H9 (cell line): ENCODE measurements around the gene VIPR1. TPM values are rescaled to one million over a fixed set of nuclear protein-coding genes. Genes with fewer than 3 reads are reported as not detected.

Experiments
- DNase-seq: peaks from one replicate; pipeline ENCODE4 v3.0.0-alpha.2; 2017
- H2AFZ ChIP-seq: one replicate; pipeline ENCODE4 v1.6.1; 2013; ENCODE audit warnings: mild to moderate bottlenecking, low read length, control low read depth, moderate library complexity
- H2AK5ac ChIP-seq: 2 replicates; pipeline ENCODE4 v1.6.1; 2013; ENCODE audit warnings: low read length, control low read depth, mixed read lengths; ENCODE audit not compliant: insufficient read length
- H2BK120ac ChIP-seq: one replicate; pipeline ENCODE4 v1.6.1; 2013; ENCODE audit warnings: low read depth, mild to moderate bottlenecking, low read length, control low read depth, inconsistent platforms; ENCODE audit not compliant: poor library complexity, severe bottlenecking
- H2BK12ac ChIP-seq: 2 replicates; pipeline ENCODE4 v1.6.1; 2013; ENCODE audit warnings: low read length, control low read depth, mixed read lengths, low read depth; ENCODE audit not compliant: insufficient read length
- H2BK15ac ChIP-seq: 2 replicates; pipeline ENCODE4 v1.6.1; 2013; ENCODE audit warnings: low read depth, low read length, control low read depth
- H2BK20ac ChIP-seq: one replicate; pipeline ENCODE4 v1.6.1; 2013; ENCODE audit warnings: low read depth, mild to moderate bottlenecking, low read length, control low read depth, inconsistent platforms; ENCODE audit not compliant: poor library complexity, severe bottlenecking
- H2BK5ac ChIP-seq: 2 replicates; pipeline ENCODE4 v1.6.1; 2013; ENCODE audit warnings: low read length, control low read depth, mixed read lengths; ENCODE audit not compliant: insufficient read length
- H3K14ac ChIP-seq: 2 replicates; pipeline ENCODE4 v1.6.1; 2013; ENCODE audit warnings: low read length, control low read depth; ENCODE audit not compliant: insufficient read depth
- H3K18ac ChIP-seq: 2 replicates; pipeline ENCODE4 v1.6.1; 2013; ENCODE audit warnings: low read depth, mild to moderate bottlenecking, mixed read lengths, low read length, control low read depth; ENCODE audit not compliant: insufficient read length
- H3K23ac ChIP-seq: 2 replicates; pipeline ENCODE4 v1.6.1; 2013; ENCODE audit warnings: low read length, control low read depth, mixed read lengths, low read depth; ENCODE audit not compliant: insufficient read length
- H3K23me2 ChIP-seq: 2 replicates; pipeline ENCODE4 v1.6.1; 2013; ENCODE audit warnings: low read depth, mild to moderate bottlenecking, mixed read lengths, low read length, control low read depth; ENCODE audit not compliant: insufficient read length, poor library complexity, severe bottlenecking
- H3K27ac ChIP-seq: 2 replicates; pipeline ENCODE4 v1.5.1; 2013; ENCODE audit warnings: low read length, control low read depth, mixed read lengths, low read depth; ENCODE audit not compliant: insufficient read length
- H3K27me3 ChIP-seq: 2 replicates; pipeline ENCODE4 v1.6.1; 2013; ENCODE audit warnings: low read length, control low read depth, inconsistent platforms; ENCODE audit not compliant: insufficient read depth
- H3K4ac ChIP-seq: 2 replicates; pipeline ENCODE4 v1.6.1; 2013; ENCODE audit warnings: low read depth, mild to moderate bottlenecking, control low read depth, inconsistent platforms, low read length, moderate library complexity
- H3K4me1 ChIP-seq: 2 replicates; pipeline ENCODE4 v1.6.1; 2013; ENCODE audit warnings: low read length, control low read depth, inconsistent platforms; ENCODE audit not compliant: insufficient read depth
- H3K4me2 ChIP-seq: 2 replicates; pipeline ENCODE4 v1.6.1; 2013; ENCODE audit warnings: low read length, control low read depth, mixed read lengths; ENCODE audit not compliant: insufficient read length, insufficient read depth
- H3K56ac ChIP-seq: 2 replicates; pipeline ENCODE4 v1.6.1; 2013; ENCODE audit warnings: low read depth, mild to moderate bottlenecking, mixed read lengths, low read length, control low read depth; ENCODE audit not compliant: insufficient read length
- H3K79me1 ChIP-seq: 2 replicates; pipeline ENCODE4 v1.6.1; 2013; ENCODE audit warnings: low read depth, mild to moderate bottlenecking, moderate library complexity, low read length, control low read depth, inconsistent platforms; ENCODE audit not compliant: insufficient read depth, poor library complexity, severe bottlenecking
- H3K79me2 ChIP-seq: 2 replicates; pipeline ENCODE4 v1.6.1; 2013; ENCODE audit warnings: low read length, control low read depth, inconsistent platforms; ENCODE audit not compliant: insufficient read depth
- H3K9ac ChIP-seq: 2 replicates; pipeline ENCODE4 v1.6.1; 2013; ENCODE audit warnings: low read length, control low read depth, mixed read lengths; ENCODE audit not compliant: insufficient read length; ENCODE audit errors: extremely low read depth
- H3K9me3 ChIP-seq: one replicate; pipeline ENCODE4 v1.6.1; 2013; ENCODE audit warnings: low read depth, low read length, inconsistent platforms; ENCODE audit not compliant: control insufficient read depth
- H3T11ph ChIP-seq: one replicate; pipeline ENCODE4 v1.6.1; 2013; ENCODE audit warnings: mild to moderate bottlenecking, low read length, control low read depth, inconsistent platforms
- H4K20me1 ChIP-seq: one replicate; pipeline ENCODE4 v1.6.1; 2013; ENCODE audit not compliant: control insufficient read depth, insufficient read length, insufficient read depth
- H4K5ac ChIP-seq: 2 replicates; pipeline ENCODE4 v1.6.1; 2013; ENCODE audit warnings: low read depth, mild to moderate bottlenecking, mixed read lengths, low read length, control low read depth; ENCODE audit not compliant: insufficient read length
- H4K8ac ChIP-seq: replicated peaks from 2 replicates; pipeline ENCODE4 v1.6.1; 2013; ENCODE audit warnings: low read length, control low read depth, mixed read lengths, low read depth; ENCODE audit not compliant: insufficient read length
- H4K91ac ChIP-seq: 2 replicates; pipeline ENCODE4 v1.6.1; 2013; ENCODE audit warnings: low read depth, mild to moderate bottlenecking, moderate library complexity, mixed read lengths, low read length, control low read depth; ENCODE audit not compliant: insufficient read length
- H3K27ac Mint-ChIP-seq, 3 experiments: 2 replicates in 2 of 3; 3 replicates in 1 of 3; pipeline ENCODE4 v1.8.0; 2020 to 2021; ENCODE audit warnings: mixed read lengths in 3 of 3, mild to moderate bottlenecking in 1 of 3, moderate library complexity in 1 of 3
- H3K27me3 Mint-ChIP-seq: 2 replicates; pipeline ENCODE4 v1.8.0; 2021; ENCODE audit warnings: low read depth, mild to moderate bottlenecking, moderate library complexity, mixed read lengths
- H3K36me3 Mint-ChIP-seq, 3 experiments: 2 replicates in 2 of 3; 3 replicates in 1 of 3; pipeline ENCODE4 v1.8.0; 2020 to 2021; ENCODE audit warnings: low read depth in 3 of 3, mixed read lengths in 3 of 3; ENCODE audit not compliant: insufficient read depth in 1 of 3
- H3K4me1 Mint-ChIP-seq, 2 experiments: 2 replicates each; pipeline ENCODE4 v1.8.0; 2020; ENCODE audit warnings: mixed read lengths in 2 of 2
- H3K4me3 Mint-ChIP-seq, 2 experiments: 2 replicates in 1 of 2; 3 replicates in 1 of 2; pipeline ENCODE4 v1.8.0; 2020 to 2021; ENCODE audit warnings: mild to moderate bottlenecking in 2 of 2, mixed read lengths in 2 of 2, moderate library complexity in 1 of 2
- H3K9me3 Mint-ChIP-seq, 2 experiments: 2 replicates in 1 of 2; 3 replicates in 1 of 2; pipeline ENCODE4 v1.8.0; 2020; ENCODE audit warnings: mild to moderate bottlenecking in 2 of 2, mixed read lengths in 2 of 2, moderate library complexity in 1 of 2
- CTCF ChIP-seq: fragments of 200-600 bp; sonication (generic); conservative IDR thresholded peaks from 3 replicates; pipeline ENCODE4 v1.8.0; 2021; ENCODE audit warnings: antibody characterized with exemption, mild to moderate bottlenecking
- WGBS: extraction: QIAGEN DNeasy Blood & Tissue Kit; methylation state at CpG from one replicate; pipeline ENCODE4 v1.1.7; 2013; ENCODE audit warnings: missing lambda C conversion rate, low lambda C conversion rate, mixed read lengths; ENCODE audit not compliant: insufficient read length; ENCODE audit errors: extremely low coverage; 5-methylcytosine and 5-hydroxymethylcytosine counted together
- total RNA-seq: library from RNA; stranded (reverse); gene quantifications from 2 replicates; pipeline ENCODE4 v1.2.1, GENCODE V29; 2021

Gene VIPR1
- total RNA-seq, 1 experiment from 2014 or later = 6.5 TPM

GRCh38 chr3:42478830-42479229 lies 23.6 kb upstream of the VIPR1 start:
- H3K27ac ChIP-seq = no peak overlapping the region
- Mint-ChIP-seq H3K9me3 (peaks cover 6 to 10% of the 10 kb centered on the region in 2 experiments; a peak in 3 of 5 replicates), H3K4me1 (peaks cover 5% of the 10 kb centered on the region in 2 experiments), H3K27ac (no peak overlapping the region), H3K4me3 (no peak overlapping the region), H3K36me3 (peaks cover 0 to 5% (median 0%) of the 10 kb centered on the region in 3 experiments; a peak in 3 of 7 replicates), H3K27me3 (peaks cover 25% of the 10 kb centered on the region)
- H3K79me1 ChIP-seq = no peaks in the 10 kb centered on the region
- no peaks in the 10 kb centered on the region for H3K4me1 ChIP-seq
- no peak overlapping the region for H3K23ac ChIP-seq
- H3K4me2 ChIP-seq = no peak overlapping the region
- H3K18ac ChIP-seq = no peak overlapping the region
- no peak overlapping the region for H4K5ac ChIP-seq
- no peak overlapping the region for H4K8ac ChIP-seq
- no peak for DNase-seq
- WGBS = no CpG with 5 or more reads among the region's 2 CpGs
- H4K91ac ChIP-seq = no peak overlapping the region
- no peaks in the 10 kb centered on the region for H3K79me2 ChIP-seq
- no peak overlapping the region for H2AK5ac ChIP-seq
- no peaks in the 10 kb centered on the region for H3K23me2 ChIP-seq
- H3K27me3 ChIP-seq = no peaks in the 10 kb centered on the region
- no peak for TF ChIP-seq CTCF
- no peaks in the 10 kb centered on the region for H4K20me1 ChIP-seq
- no peak overlapping the region for H2BK15ac ChIP-seq
- H3K9ac ChIP-seq = no peak overlapping the region
- no peaks in the 10 kb centered on the region for H3K9me3 ChIP-seq
- no peak overlapping the region for H3K14ac ChIP-seq
- no peak overlapping the region for H3T11ph ChIP-seq
- no peak overlapping the region for H3K4ac ChIP-seq
- no peak overlapping the region for H2AFZ ChIP-seq
- H2BK5ac ChIP-seq = no peak overlapping the region
- H2BK20ac ChIP-seq = no peak overlapping the region
- H2BK120ac ChIP-seq = no peak overlapping the region
- no peak overlapping the region for H2BK12ac ChIP-seq
- no peak overlapping the region for H3K56ac ChIP-seq
